ENCODE results near the gene BMERB1.

- TF ChIP-seq CTCF (IDR thresholded peaks at IDR 0.05) (no peak), MEF2A (IDR thresholded peaks at IDR 0.05; ENCODE audit: borderline replicate concordance, low read depth) (no peak), RFX5 (IDR thresholded peaks at IDR 0.05; ENCODE audit: low read length) (no peak), TAF1 (IDR thresholded peaks at IDR 0.05; ENCODE audit: borderline replicate concordance, low read depth, low read length) (no peak), POLR2AphosphoS5 (IDR thresholded peaks at IDR 0.05; ENCODE audit: low read depth, low read length) (no peak), EP300 (IDR thresholded peaks at IDR 0.05; ENCODE audit: borderline replicate concordance in 1 of 2, low read depth in 1 of 2, low read length in 1 of 2) (no peak), YY1 (IDR thresholded peaks at IDR 0.05; ENCODE audit: low read depth) (no peak), REST (IDR thresholded peaks at IDR 0.05; ENCODE audit: low read depth, low read length) (no peak)
Measured at GRCh38 chr16:15573274-15573895, 139.0 kb downstream of the BMERB1 start.
